Fibroblast of skin of back (primary cell): ENCODE results near the gene TJP1.
"Not testable (repeated sequence)": the region's sequence is repeated elsewhere in the genome, so short reads cannot be mapped to it uniquely, and the experiment has no call there.

Source experiments
- DNase-seq: peaks from one replicate; pipeline ENCODE4 v3.0.0-alpha.2; 2013

The TJP1 gene

DNA sequence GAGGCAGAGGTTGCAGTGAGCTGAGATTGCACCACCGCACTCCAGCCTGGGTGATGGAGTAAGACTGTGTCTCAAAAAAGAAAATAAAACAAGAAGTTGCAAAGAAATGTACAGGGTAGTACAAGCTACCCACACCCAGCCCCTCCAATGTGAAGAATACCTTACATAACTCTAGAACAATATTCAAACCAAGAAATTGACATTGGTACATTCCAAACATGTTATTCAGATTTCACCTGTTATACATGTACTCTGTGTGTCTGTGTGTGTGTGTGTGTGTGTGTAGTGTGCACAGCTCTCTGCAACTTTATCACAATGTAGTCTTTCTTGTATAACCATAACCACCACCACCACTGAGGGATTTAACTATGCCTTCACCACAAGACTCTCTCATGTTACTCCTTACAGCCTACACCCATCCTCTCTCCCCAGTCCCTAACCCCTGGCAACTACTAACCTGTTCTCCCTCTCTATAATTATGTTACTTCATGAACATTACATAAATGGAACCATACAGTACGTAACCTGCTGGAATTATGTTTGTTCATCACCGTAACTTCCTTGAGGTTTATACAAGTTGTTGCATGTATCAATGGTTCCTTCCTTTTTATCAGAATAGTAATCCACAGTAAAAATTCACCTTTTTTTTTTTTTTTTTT is 16.2 kb upstream of the TJP1 start:
- no peak for DNase-seq

DNA sequence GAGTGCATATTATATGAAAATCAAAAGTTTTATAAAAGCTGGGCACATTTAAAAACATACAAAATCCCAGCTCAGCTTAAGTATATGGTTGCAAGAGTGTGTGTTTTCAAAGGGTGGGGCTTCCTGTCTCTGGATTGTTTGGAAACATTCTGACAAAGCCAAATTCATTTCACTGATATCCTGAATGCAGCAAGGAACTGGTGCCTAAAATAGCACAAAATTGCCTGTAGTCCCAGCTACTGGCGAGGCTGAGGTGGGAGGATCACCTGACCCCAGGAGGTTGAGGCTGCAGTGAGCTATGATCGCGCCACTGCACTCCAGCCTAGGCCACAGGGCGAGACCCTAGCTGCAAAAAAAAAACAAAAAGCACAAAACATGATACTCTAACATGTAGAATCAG is 13.0 kb upstream of the TJP1 start:
- peak; percentile 48 for DNase-seq

DNA sequence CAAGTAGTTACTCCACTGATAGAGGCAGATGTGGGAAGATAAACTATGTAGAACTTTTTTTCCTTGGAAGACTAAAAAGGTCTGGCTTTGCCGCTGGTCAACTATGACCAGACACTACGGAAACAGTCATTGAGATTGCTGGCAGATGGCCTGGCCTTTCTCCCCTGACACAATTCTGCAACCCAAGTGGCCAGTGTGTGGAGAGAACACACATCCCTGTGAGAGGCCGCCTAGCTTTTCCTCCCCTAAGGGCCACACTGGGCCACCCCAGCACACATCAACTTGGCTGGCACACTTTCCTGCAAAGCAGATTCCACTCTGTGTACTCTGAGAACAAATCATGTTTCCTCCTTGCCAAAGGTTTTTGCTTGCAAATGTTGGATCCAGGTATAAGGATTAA is 10.4 kb upstream of the TJP1 start:
- no peak for DNase-seq

DNA sequence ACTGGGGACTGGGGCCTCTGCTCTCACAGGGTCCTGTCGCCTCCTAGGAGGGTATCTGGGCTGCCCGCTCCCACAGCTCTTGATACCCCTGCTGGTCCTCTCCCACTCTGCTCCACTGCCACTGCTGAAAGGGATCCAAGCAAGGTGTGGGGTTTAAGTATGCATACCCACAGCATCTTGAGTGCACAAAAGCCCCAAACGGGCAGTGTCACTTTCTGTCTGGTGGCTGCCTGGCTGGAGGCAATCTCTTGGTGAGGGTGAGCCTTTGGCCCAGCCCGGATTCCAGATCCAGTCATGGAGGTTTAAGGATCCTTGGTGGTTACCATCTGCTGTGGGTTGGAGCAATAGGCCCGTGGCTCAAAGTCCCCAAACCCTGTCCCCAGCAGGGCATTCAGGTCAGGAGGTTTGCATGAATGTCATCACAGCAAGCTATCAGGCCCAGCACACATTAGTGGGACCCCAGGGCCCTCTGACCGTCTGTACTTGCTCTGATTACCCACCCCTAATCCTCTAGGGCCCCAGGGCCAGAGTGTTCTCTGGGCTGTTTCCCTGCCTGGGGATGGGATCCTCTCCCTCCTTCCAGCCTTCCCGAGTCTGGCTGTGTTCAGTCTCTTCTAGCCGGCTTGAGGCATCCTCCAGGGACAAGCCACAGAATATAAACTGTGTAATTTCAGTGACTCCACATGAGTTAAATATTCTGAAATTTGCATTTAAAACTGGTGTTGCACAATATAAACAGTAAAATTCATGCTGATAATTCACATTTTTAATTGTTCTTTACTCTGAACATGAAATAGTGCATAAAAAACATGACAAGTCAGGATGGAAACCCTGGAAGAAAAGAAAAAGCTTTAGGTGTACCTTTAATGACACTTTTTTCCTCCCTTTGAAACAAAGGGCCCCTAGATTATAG is 4.9 kb upstream of the TJP1 start:
- DNase-seq: no peak

DNA sequence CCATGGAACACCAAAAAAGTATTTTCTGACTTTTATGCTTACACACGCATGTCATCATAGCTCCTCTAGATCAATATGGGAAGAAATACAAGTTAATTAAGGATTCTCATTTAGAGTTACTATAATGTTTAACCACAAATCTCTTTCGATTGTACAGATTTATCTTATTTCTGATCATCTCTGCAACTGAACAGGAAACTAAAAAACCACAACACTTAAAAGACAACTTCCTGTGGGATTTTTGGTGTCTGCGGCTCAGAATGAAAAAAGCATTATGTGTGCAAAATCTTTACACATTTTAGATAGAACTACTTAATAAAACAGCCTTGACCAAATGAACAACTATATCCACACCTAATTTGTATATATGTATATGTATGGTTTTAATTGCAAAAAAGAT is 3.0 kb upstream of the TJP1 start:
- peak; percentile 53 for DNase-seq

DNA sequence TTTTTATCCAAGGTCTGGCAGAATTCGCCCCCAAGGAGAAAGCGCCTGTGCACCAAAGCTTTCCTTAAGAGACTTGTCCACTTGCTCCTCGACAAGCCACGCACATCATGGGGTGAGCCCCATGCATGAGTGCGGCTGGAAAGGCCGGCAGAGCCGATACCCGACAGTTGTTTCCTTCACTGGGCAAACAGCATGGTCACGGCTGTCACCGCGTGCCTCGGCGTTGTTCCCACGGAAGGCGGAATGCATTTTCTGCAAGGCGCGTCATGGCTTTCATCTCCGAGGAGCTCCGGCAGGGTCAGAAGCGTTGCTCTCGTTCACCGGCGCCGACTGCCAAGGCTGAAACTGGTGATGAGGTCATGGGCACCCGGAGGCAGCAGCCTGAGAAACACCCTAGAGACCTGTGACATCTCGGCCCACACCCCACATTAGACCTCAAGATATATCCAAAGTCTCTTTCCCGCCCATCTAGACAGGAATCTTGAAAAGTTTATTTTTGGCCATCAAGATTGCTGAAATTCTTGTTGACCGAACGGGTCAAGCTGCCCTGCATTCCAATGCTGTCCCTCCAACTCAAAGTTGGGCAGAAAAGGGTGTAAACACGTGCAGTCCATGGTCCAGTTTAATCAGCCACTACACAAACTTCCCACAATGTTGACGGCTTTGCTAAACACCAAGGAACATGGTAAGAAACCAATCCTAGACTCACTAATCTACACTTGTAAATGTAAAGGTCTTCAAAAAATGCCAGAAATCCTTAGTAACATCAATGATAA is 604 bp upstream of the TJP1 start:
- peak; percentile 86 for DNase-seq

DNA sequence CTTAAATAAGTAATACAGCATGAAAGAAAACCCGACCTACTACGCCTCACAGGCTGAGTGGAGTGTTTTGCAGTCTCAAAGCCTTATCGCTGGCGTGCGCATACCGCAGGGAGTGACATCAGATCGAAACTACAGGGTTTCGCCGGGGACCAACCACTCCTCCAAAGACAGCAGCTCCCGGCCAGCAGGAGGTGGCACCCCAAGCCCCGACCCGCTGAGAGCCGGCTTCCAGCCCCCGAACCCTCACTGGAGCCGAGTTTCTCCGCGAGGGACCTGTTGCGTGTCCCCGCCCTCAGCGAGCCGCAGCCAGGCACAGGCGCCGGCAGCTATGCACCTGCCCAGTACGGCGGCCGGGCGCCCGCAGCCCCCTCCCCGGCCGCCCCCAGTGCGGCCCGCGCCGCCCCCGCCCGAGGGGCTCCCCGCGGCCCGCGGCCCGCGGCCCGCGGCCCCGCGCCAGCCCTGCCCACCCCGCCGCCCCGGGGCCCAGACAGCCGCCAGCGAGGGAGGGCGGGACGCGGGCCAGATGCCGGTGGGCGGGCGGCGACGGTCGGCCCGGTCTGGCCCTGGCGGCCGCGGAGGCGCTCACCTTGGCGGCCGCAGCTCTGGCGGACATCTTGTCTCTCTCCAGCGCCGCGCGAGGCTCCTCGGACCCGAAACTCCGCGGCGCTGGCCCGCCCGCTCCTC is 710 bp downstream of the TJP1 start:
- DNase-seq: peak; percentile 86

DNA sequence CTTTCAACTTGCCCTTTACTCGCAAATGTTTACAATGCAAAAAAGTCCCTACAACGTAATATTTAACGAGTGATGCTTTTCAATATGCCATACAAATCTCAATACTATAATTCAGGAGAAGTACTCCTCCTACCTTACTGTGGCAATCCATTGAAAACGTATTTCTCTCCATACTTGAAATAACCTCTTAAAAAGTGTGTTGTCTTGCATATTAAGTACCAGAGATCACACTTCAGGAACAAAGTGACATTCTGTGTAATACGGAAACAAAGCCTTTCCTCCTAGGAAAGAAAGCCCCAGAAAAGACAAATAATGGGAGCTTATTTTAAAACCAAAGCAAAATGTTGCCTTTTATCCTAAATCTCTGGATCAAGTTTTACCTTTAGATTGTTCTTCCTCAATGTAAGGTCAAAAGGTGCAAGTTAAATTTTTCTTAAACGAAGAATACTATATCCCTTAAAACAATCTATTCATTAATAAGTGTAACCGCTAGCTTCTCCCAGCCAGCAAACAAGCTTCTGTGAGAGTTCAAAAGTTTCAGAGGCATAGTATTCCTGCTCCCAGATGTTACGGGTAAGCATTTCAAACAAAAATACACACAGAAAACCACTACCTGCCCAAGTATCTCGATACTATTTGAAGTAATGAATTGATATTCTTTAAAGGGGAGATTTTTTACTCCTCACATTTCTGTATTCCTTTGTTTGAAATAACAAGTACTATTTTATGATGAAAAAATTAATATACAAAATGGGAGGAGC is 1.7 kb downstream of the TJP1 start:
- DNase-seq: no peak

DNA sequence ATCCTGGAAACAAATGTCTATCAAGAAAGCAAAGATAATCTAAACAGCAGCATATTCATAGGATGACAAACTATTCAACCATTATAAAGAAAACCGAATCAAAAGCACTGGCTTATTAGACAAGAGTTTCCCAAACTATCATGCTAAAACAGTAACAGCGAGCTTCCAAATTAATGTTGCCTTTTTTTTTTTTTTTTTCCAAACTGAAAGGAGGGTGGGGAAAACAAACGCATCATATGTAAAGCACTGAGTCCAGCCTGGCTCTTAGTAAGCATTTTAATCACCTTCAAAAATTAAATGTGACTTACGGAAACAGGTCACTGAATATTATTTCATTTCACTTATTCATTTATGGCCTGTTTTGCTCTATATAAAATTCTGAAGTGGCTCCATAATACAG is 2.3 kb downstream of the TJP1 start:
- no peak for DNase-seq

DNA sequence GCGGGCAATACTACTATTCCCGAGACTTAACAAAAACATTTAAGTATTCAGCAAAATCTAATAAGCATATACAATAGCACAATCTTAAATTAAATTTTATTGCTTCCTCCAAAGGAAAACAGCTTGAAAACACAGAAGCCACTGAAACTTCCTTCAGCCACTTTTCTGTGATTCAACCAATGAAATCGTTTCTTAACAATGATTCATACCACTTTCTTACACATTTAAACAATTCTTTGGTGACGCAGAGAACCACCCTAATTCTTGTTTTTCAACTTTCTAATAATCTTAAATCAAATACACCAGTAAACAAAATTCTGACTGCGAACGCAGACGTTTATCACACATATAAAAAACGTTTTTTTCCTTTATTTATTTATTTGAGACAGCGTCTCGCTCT is 4.1 kb downstream of the TJP1 start:
- DNase-seq: no peak

DNA sequence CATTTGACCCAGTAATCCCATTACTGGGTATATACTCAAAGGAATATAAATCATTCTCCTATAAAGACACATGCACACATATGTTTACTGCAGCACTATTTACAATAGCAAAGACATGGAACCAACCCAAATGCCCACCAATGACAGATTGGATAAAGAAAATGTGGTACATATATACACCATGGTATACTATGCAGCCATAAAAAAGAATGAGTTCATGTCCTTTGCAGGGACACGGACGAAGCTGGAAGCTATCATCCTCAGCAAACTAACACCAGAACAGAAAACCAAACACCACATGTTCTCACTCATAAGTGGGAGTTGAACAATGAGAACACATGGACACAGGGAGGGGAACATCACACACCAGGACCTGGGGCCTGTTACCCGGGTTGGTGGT is 4.8 kb downstream of the TJP1 start:
- not testable (repeated sequence) for DNase-seq

DNA sequence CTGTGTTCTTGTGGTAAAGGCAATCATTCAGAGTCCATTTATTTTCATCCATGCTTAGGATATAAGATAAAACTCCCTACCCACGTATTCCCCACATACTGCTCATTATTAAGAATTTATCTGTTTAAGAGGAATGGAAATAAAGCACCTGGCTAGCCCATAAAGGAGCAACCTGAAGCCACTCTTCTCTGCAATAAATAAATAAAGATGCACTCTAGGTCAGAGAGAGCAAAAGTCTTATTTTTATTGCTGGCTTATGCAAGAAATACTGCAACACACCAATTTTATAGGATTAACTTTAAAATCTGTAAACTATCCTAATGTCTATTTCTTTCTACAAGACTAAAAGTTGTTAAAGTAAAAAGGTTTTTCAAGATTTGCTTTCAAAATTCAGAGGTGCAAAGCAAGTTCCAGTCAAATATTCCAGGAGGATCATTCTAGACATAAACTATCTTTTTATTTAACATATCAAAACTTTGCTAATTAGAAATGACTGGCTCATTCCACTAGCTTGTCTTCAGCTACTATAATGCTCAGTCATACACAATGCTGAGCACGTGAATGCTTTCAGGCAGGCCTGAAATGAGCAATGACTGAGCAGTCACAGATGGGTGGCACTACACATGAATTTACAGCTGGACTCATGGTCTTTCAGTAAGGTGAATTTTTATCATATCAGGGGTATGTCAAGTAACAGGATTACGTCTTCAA is 7.1 kb downstream of the TJP1 start:
- peak; percentile 60 for DNase-seq

DNA sequence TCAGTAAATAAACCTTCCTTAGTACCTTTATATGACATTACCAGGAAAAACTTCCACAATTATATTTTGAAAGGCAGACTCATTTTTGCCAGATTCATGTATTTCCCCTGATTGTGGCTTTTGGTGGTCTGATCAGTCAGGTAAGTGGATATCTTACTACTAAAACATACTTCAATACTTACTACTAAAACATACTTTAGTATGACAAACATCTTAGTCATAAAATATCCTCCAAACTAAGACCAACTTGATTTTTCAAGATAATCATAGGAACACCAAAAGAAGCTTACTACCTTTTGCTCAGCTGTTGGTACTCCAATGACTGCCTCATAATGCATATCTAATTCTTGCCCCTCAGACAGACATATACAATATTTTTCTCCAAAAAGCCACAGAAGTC is 9.3 kb downstream of the TJP1 start:
- no peak for DNase-seq

DNA sequence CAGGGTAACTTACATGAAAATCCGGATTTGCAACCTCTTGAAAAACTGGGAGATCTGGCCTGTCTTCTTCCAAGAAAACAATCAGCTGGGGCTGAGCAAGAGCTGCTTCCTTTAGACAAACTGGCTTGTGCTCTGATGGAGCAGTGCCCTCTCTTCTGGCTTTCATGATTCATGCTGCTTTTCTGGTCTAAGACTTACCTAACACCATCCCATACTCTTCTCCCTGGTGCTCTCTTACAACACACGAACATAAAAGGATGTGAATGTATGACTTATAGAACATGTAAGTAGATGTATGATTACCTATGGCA is 9.9 kb downstream of the TJP1 start:
- DNase-seq: no peak

DNA sequence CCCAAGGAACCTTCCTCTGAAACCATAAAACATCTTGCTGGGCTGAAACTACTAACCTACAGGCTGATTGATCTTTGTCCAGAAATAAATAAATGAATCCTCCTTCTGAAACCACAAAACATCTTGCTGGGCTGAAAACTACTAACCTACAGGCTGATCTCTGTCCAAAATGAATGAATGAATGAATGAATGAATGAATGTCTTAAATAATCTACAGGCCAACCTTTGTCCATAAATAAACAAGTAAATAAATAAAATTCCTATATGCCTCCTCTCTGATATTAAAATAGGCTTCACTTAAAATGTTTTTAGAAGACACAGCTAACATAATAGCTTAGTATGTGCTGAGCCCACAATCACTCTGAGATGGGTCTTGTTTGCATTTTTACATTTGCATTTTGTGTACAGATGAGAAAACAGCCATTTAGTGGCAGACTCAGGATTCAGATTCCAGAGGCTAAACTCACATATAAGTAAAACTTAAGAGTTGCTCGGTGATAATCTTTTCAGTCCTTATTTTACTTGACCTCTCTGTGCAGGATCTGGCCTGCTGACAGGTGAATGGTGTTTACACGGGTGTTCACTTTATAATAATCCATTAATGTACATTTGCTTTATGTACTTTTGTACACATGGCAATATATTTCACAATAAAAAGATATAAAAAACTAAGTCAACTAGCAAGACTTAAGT is 10.4 kb downstream of the TJP1 start:
- no peak for DNase-seq

DNA sequence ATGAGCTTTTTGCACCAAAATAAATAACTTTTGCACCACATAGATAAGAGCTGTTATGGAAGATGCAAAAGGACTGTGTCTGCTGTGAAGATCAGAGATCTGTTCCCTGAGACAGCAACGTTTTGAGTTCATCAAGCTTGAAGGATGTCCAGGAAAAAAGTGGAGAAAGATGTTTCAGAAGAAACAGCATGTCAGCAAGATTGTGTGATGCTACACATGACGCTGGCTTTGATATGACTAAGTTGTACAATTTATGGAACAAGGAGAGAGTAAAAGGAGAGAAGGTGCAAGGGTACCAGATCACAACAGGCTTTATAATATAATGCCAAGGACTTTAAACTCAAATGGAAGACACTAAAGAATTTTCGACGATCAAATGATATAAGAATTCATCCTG is 16.6 kb downstream of the TJP1 start:
- no peak for DNase-seq

DNA sequence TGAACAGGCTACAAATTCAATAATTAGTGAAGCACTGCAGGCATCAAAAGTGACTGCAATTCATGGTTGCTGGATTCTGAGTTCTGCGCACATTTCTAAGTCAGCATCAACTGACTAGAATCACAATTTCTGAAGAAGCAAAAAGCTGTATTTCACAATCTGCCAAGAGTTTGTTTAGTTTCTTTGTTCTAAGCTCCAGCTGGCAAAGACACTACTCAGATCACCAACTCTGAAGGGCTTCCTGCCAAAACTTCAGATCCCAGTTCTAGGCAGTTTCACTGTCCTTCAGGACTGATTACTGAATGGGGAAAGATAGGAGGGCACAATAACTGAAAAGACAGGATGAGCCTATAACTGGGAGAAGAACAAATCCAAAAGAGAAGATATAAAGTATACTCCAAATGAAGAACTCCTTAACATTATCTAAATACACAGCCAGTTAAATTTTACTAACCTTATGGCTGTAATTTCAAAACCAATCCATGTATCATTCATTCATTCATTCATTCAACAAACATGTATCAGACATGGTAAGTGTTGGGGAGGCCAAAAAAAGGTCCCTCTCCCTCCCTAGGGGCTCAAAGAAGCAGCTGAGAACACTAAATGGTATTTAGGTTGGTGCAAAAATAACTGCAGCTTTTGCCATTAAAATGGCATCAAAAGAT is 17.1 kb downstream of the TJP1 start:
- peak; percentile 59 for DNase-seq

DNA sequence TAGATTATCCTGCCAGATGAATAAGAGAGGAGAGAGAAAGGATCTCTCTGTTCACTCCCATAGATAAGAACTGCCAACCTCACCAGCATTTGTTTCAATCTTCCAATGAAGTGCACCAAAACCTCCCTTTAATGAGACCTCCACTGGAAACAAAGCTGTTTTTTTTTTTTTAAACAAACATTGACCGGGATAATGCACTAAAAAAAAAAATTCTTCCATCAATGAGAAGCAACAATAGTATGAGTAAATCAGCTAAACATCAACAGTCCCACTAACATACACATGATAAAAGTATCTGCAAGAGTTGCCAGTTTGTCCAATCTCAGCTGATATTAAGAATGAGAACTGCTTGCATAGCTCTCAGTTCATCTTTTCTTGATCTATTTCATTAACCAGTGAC is 19.9 kb downstream of the TJP1 start:
- no peak for DNase-seq

DNA sequence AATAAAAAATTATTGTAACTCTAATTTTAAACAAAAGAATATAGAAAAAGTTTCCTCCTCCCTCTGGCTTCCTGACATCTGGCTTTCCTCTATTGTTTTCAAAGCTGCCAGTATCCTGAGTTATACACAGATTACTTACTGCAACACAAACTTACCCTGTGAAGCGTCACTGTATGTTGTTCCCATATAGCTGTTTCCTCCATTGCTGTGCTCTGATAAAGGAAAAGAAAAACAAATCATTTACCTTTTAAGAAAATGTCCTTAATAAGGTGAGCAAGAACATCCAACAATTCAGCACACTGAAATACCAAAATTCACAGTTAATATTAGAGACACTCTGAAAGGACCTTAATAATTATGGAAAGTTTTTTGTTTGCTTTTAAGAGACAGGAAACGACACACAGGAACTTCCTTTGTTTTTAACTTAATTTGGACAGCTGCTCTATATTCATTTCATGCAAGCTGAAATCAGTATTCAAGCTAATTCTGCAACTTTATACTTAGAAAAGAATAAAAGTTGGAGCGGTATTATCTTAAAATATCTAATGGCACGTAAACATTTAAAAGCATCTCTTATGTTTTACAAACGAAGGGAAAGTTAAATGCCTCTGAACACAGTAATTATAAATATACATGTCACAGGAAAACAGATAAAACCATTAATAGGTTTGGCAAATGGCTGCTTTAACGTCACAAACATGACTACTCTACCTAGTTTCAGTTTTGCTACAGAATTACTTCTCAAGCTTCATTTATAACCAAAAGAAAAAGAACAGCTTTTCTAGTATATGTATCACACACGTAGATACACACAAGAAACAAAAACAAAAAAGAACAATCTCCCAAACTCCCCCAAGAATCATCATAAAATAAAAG is 21.5 kb downstream of the TJP1 start:
- no peak for DNase-seq
